RPMI8226 (cell line): ENCODE results near the gene EFHC1.

Experiments
- DNase-seq: peaks from one replicate; pipeline ENCODE4 v3.0.0-alpha.2; 2015

The EFHC1 gene

DNA sequence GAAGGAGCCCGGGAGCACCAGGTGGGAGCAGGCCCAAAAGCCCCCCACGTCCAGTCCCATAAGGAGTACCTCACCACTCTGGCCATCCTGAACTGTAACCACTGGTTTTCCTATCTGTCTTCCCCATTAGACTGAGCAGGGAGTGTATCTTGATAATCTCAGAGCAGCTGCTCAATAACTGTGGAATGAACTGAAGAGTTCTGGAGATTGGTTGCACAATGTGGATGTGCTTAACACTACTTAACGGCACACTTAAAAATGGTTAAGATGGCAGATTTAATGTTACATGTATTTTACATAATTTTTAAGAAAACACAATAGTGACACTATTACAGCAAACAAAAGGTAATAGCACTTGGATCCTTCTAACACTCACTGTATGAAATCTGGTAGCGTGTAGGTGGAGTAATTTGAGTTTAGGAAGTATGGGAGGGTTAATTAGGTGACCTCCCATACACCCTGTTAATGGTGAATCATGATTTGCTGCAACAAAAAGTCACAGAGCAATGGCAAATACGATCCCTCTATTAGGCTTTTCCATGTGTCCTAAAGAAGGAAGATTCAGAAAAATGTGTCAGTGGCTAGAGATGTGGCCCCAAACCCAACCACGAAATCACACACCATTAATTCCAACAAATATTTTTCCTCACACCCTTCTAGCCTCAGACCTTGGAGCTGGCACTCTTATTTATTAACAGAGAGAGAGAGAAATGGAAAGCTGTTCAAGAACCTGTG, 138.3 kb downstream of the EFHC1 start:
- no peak for DNase-seq

DNA sequence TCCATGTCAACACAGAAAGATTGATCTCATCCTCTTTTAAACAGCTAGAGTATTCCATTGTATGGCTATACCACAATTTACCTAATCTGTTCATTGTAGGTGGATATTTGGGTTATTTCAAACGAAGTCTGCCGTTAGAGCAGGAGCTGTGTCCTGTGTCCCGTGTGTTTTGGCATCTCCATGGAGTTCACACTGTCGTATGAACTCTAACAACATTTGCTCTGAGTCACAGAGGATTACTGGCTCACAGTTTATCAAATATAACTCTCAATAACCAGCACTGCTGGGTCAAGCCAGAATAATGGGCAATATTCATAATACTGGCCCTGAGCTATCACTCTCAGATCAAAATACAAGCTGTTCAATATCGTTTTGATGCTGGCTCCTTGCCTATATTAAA, 140.3 kb downstream of the EFHC1 start:
- no peak for DNase-seq

DNA sequence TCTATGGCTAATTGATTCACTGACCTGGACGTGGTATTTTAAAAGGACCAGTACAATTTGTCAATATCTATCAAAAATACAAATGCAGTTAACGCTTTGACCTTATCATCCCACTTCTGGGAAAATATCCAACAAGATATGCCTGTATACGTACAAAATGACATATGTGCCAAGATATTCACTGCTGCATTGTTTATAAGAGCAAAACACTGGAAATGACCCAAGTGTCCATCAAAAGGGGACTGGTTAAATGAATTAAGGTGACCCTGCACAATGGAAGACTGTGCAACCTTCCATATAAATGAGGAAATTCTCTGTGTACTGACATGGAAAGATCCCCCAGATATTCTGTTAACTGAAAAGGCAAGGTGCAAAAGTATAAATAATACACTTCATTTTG, 142.8 kb downstream of the EFHC1 start:
- no peak for DNase-seq

DNA sequence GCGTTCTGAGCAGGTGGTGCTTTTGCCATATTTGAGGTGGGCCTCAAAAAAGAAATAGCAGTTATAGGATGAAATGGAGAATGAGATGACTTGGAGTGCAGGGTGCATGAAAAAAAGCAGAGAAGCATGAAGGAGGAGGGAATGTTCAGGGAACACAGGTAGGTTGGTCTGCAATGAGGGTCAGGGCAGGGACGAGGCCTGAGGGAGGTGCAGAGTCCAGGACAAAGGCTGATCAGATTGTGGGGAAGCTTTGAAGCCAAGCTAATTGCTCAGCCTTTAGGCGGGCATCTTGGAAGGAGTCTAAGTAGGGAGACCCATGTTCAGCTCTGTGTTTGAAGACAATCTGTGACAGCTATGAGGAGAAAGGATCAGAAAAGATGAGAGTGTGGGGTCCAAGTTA, 144.7 kb downstream of the EFHC1 start:
- DNase-seq, result no peak

DNA sequence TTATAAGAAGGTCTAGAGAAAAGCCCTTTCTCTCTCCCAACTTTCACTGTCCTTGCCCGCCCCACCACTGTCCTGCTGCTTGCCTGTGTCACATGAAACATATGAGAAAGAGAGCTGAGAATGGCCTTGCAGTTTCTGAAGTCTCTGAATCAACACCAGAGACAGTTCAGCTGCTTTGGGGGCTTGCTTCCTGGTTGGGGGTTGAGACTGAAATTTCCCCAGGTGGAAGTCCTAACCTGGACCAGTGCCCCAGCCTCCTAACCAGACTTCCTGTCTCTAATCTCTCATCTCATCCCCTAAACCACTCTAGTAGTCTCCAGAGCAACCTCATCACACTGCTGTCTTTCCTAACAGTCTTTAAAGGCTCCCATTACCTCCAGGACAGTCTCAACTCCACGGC, 146.1 kb downstream of the EFHC1 start:
- no peak for DNase-seq

DNA sequence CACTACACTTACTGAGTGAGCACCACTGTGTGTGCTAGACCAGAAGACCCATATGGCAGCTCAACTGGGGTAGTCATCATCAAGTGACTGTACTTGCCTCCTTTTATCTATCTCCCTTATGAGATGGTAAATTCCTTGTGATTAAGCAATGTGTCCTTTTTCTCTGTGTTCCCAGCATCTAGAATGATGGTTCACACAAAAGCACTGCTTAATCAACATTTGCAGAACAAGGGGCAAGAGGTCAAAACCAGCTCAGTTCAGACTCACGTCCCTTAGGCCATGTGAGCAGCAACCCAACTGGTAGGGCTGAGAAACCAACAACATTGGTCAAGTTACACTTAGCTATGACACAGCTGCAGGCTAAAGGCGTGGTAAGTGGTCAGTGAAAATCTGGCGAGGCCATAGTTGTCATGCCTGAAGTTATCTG, 146.7 kb downstream of the EFHC1 start:
- DNase-seq, result no peak

DNA sequence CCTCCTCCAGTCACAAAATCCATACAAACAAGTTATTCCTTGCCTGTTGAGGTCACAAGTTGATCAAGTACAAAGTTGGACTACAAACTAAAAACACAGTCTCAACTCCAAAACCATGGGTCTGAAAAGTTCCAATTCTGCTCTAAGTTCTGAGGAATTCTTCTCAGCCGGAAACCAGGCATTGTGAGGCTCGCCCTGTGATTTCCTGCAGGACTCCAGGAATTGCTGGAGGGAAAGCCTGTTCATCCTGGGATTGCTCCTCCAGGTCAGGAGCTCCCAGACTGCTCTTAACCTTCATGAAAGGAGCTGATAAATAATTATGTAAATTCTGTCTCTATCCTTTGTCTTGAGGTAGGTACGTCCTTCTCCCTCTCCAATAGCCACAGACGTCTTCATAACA, 148.2 kb downstream of the EFHC1 start:
- no peak for DNase-seq

DNA sequence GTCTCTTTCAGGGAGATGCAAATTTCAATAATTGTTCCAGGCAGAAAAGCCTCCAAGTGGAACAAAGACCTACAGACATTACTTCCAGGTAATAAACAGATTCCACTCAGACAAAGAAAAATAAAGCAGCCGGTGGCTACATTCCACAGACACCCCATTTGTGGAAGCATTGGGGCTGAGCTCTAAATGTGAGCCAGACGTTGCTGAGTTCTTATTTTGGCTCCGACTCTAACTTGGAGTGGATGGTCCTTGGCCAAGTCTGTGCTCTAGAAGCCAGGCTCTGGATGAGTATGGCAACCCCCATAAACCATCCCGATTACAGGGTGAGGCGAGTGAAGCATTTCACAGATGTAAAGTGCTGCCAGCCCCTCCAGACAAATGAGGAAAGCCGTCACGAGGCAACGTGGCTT, 150.2 kb downstream of the EFHC1 start:
- DNase-seq, result no peak

DNA sequence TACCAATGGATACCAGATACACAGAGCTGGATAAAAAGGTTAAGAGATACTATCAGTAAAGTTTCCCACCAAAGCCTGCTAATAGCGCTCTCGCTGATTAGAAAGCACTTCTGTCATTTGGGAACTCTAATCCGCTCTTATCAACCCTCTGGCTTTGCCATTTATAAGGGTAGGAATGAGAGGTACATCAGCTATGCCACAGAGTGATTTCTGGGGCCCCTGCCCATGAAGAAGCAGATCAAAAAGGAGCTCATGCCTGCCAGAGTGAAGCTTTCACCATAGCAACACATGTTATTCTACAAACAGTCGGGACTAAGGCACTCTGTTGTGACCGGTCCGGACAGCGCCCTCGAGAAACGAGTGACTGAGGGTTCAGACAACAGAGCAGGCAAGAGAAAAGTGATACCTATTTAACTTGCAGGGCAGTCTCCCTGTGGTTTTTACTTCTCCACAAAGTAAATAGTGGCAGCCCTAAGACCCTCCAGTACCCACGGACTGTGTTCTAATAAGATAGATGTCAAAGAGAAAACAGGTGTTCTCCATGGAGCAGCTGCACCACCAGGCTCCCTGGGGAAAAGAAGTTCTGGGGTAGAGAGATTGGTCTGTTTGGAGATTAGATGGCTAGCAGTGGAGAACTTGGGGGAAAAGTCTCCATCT, 151.1 kb downstream of the EFHC1 start:
- no peak for DNase-seq

DNA sequence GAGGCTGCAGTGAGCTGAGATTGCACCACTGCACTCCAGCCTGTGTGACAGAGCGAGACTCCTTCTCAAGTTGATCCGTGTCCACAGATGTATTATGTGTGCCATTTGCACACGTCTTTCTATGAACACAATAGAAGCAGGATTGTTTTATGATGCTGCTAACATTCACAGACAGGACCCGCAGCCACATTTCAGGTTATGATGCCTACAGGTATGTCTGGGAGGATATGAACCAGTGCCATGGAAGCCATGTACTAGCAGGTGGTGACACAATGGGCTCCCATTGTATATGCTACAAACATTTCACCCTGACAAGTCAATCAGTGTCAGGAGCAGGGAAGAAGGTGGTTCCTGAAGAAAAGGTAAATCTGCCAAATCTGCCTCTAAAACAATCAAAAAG, 152.4 kb downstream of the EFHC1 start:
- DNase-seq, result no peak

DNA sequence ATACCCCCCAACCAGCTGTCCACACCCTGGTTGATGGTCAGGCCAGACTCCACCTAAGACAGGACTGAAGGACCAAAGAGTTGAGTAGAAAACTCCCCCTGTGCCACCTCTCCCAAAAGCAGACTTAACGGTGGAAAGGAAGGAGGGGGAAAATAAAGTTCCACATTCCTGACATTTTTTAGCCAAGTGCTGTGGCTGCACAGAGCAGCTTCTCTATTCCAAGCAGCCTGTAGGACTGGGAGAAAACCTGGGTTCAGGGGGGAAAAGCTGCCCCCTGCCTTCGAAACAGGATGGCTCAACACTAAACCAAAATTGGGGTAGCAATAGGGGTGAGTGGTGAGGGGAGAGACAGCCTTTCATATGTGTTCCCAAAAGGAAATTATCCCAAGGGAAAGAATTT, 153.2 kb downstream of the EFHC1 start:
- no peak for DNase-seq
